Vagina (tissue), 2 donors: Measurements from ENCODE around the gene ANXA2.

Experiments used
- CTCF ChIP-seq, 3 experiments: fragments of 450-650 bp in 2 of 3; fragments of 200-600 bp in 1 of 3; sonication (generic) in 1 of 3; IDR thresholded peaks; one replicate each; pipeline ENCODE4 v1.5.1; 2017 to 2019; ENCODE audit warnings: antibody characterized with exemption in 3 of 3, mild to moderate bottlenecking in 2 of 3, moderate library complexity in 2 of 3
- POLR2AphosphoS5 ChIP-seq, 2 donors: sonication (generic); formaldehyde crosslinking; IDR thresholded peaks; one replicate each; pipeline ENCODE4 v1.9.0; 2017; ENCODE audit warnings: antibody characterized with exemption in 2 of 2, mild to moderate bottlenecking in 2 of 2, low read depth in 1 of 2; ENCODE audit not compliant: insufficient read depth in 1 of 2

- TF ChIP-seq CTCF (IDR thresholded peaks at IDR 0.05) (no peak), POLR2AphosphoS5 (IDR thresholded peaks at IDR 0.05; ENCODE audit: insufficient read depth in 1 of 2, low read depth in 1 of 2) (no peak)
These were observed 14.1 kb upstream of the ANXA2 start for GRCh38 chr15:60411774-60412425.
